ENCODE results near the gene SMOC2. TPM values are rescaled to one million over a fixed set of nuclear protein-coding genes. Genes with fewer than 3 reads are reported as not detected.

Gene SMOC2
- polyA plus RNA-seq, 1 experiment, result not detected

DNA sequence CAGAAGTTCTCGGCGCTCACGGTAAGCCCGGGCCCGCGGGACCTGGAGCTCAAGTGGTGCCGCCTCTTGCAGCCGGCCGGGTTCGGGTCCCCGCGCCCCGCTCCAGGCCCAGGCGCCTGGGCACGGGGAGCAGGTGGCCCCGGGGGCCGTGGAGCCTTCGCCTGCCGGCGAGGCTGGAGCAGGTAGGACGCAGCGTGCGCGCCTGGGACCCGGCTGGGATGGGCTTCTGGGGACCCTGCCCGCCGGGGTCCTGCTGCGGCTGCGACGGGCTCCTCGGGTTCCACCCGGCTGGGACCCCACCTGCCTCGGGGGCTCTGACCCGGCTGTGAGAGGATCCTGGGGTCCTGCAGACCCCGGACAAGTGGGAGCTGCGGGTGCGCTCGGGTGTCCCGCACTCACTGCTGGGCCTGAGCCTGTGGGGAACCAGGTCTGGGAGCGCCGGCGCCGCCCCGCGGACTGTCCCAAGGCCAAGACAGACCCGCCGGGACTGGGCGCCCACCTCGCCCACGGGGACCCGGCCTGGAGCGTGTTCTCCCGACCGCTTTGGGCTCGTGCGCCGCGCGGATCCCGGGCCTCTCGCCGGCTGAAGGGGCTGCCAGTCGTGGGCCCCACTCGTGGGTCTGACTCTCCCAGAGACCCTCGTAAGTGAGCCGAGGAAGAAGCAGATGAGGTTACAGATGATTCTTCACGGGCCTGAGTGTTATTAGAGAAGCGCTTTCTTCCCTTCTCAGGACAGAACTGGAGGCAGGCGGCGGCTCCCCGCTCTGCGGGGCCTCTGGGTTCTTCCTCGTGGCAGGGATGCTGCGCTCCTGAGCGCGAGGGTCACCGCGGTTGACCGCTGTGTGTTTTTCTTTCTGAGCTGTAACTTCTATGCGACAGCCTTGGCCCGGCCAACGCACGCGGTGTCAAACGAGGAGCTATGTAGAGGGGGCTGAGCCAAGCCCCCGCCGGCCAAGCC, 729 bp downstream of the SMOC2 start:
- H3K9me3 ChIP-seq (ENCODE audit: control insufficient read depth, insufficient read depth, low read length), result peaks cover 32% of the 10 kb centered on the region
- DNase-seq (ENCODE audit: low read depth, low spot score), result no peak
- POLR2A ChIA-PET, result no interaction called here
- no peak overlapping the region for H3K27ac ChIP-seq (ENCODE audit: low read depth, low read length)
- CTCF ChIA-PET, result no interaction called here
- H3K4me3 ChIP-seq (ENCODE audit: low read depth, low read length), result no peak overlapping the region
- peaks cover 2% of the 10 kb centered on the region for H3K27me3 ChIP-seq (ENCODE audit: control insufficient read depth, insufficient read depth, low read length)
- no peak for TF ChIP-seq CTCF (IDR thresholded peaks at IDR 0.05; ENCODE audit: low read depth, low read length)

DNA sequence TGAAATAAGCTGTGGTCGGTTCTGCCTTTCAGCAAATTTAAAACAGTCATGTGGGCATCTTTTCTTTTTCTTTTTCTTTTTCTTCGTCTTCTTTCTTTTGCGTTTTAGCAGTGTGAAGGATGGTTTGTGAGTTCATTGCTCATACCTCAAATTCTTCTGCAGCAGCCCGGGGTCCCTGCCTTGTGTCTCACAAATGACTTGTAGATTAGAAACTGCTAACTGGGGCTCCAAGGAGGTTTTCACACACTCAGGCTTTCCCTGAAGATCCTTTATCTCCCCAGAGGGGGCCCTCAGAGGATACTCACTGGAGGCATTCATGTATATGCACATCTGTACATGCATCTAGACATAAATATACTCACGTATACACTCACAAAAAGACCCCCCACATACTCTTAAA, 1.7 kb downstream of the SMOC2 start:
- no peak for DNase-seq (ENCODE audit: low read depth, low spot score)
- Histone ChIP-seq H3K4me3 (ENCODE audit: low read depth, low read length) (no peak overlapping the region), H3K27me3 (ENCODE audit: control insufficient read depth, insufficient read depth, low read length) (peaks cover 2% of the 10 kb centered on the region), H3K27ac (ENCODE audit: low read depth, low read length) (no peak overlapping the region), H3K9me3 (ENCODE audit: control insufficient read depth, insufficient read depth, low read length) (peaks cover 40% of the 10 kb centered on the region)
- no peak for TF ChIP-seq CTCF (IDR thresholded peaks at IDR 0.05; ENCODE audit: low read depth, low read length)
- ChIA-PET POLR2A (no interaction called here), CTCF (no interaction called here)

GRCh38 chr6:168447282-168447681, 6.3 kb downstream of the SMOC2 start:
- no peak for DNase-seq (ENCODE audit: low read depth, low spot score)
- no peak for TF ChIP-seq CTCF (IDR thresholded peaks at IDR 0.05; ENCODE audit: low read depth, low read length)
- H3K9me3 ChIP-seq (ENCODE audit: control insufficient read depth, insufficient read depth, low read length), result peaks cover 38% of the 10 kb centered on the region
- CTCF ChIA-PET, result no interaction called here
- POLR2A ChIA-PET, result no interaction called here
- no peak overlapping the region for H3K4me3 ChIP-seq (ENCODE audit: low read depth, low read length)
- H3K27ac ChIP-seq (ENCODE audit: low read depth, low read length), result no peak overlapping the region
- H3K27me3 ChIP-seq (ENCODE audit: control insufficient read depth, insufficient read depth, low read length), result no peaks in the 10 kb centered on the region

- Histone ChIP-seq H3K27ac (ENCODE audit: low read depth, low read length) (no peak overlapping the region), H3K4me3 (ENCODE audit: low read depth, low read length) (no peak overlapping the region), H3K27me3 (ENCODE audit: control insufficient read depth, insufficient read depth, low read length) (no peaks in the 10 kb centered on the region), H3K9me3 (ENCODE audit: control insufficient read depth, insufficient read depth, low read length) (peaks cover 35% of the 10 kb centered on the region)
- DNase-seq (ENCODE audit: low read depth, low spot score), result no peak
- no peak for TF ChIP-seq CTCF (IDR thresholded peaks at IDR 0.05; ENCODE audit: low read depth, low read length)
- ChIA-PET CTCF (no interaction called here), POLR2A (no interaction called here)
Measured at GRCh38 chr6:168447700-168448099, 6.7 kb downstream of the SMOC2 start.

DNA sequence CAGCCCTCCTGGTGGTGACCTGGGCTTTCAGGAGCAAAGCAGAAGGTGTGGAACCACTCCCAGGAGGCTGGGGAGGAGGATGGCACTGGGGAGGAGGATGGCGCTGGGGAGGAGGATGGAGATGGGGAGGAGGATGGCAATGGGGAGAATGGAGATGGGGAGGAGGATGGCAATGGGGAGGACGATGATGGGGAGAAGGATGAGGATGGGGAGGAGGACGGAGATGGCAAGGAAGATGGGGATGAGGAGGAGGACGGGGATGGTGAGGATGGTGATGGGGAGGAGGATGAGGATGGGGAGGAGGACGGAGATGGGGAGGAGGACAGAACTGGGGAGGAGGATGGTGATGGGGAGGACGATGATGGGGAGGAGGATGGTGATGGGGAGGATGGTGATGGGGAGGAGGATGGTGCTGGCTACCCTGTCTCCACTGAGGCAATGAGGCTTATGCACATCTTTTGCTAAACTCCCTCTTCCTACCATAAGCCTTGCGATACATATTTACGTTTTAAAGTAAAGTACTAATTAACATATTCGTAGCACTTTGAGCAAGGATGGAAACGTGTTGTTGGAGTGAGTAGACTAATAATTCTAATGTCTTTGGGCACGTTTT, 7.4 kb downstream of the SMOC2 start:
- TF ChIP-seq CTCF (IDR thresholded peaks at IDR 0.05; ENCODE audit: low read depth, low read length), result no peak
- Histone ChIP-seq H3K9me3 (ENCODE audit: control insufficient read depth, insufficient read depth, low read length) (peaks cover 36% of the 10 kb centered on the region), H3K27ac (ENCODE audit: low read depth, low read length) (no peak overlapping the region), H3K4me3 (ENCODE audit: low read depth, low read length) (no peak overlapping the region), H3K27me3 (ENCODE audit: control insufficient read depth, insufficient read depth, low read length) (no peaks in the 10 kb centered on the region)
- no peak for DNase-seq (ENCODE audit: low read depth, low spot score)
- POLR2A ChIA-PET, result no interaction called here
- CTCF ChIA-PET, result no interaction called here
